Neutrophil (primary cell): ENCODE results near the gene RTL5.
A peak's percentile ranks its signal among the peaks of the same experiment; 100 is the strongest.

Experiments used
- H3K27ac ChIP-seq: fragments of 200-600 bp; sonication (generic); 2 replicates; pipeline ENCODE4 v1.5.1; 2016; ENCODE audit warnings: mild to moderate bottlenecking, moderate library complexity
- H3K27me3 ChIP-seq: fragments of 200-600 bp; sonication (generic); 2 replicates; pipeline ENCODE4 v1.6.0; 2016; ENCODE audit warnings: mild to moderate bottlenecking
- H3K36me3 ChIP-seq: fragments of 200-600 bp; sonication (generic); 2 replicates; pipeline ENCODE4 v1.5.1; 2017
- H3K4me1 ChIP-seq, 2 experiments: fragments of 200-600 bp in 1 of 2; sonication (generic) in 1 of 2; 1 replicate in 1 of 2; 2 replicates in 1 of 2; pipeline versions ENCODE4 v1.5.1 to v1.6.1; 2013 to 2016; ENCODE audit warnings: low read depth in 1 of 2, low read length in 1 of 2, mild to moderate bottlenecking in 1 of 2, moderate library complexity in 1 of 2; ENCODE audit not compliant: control insufficient read depth in 1 of 2, insufficient read depth in 1 of 2
- H3K4me3 ChIP-seq, 2 experiments: fragments of 200-600 bp in 1 of 2; sonication (generic) in 1 of 2; 1 replicate in 1 of 2; 2 replicates in 1 of 2; pipeline ENCODE4 v1.5.1; 2013 to 2016; ENCODE audit warnings: low read depth in 1 of 2, low read length in 1 of 2, mild to moderate bottlenecking in 1 of 2, moderate library complexity in 1 of 2
- H3K9me3 ChIP-seq: fragments of 200-600 bp; sonication (generic); 2 replicates; pipeline ENCODE4 v1.5.1; 2016
- CTCF ChIP-seq: fragments of 200-600 bp; sonication (generic); IDR thresholded peaks from 2 replicates; pipeline ENCODE4 v1.5.1; 2016; ENCODE audit warnings: antibody characterized with exemption

RTL5 gene

GRCh38 chrX:72142794-72143608 is 11.3 kb upstream of the RTL5 start:
- Histone ChIP-seq H3K4me3 (no peak overlapping the region), H3K27ac (peak overlapping the region; percentile 47), H3K4me1 (no peaks in the 10 kb centered on the region), H3K36me3 (peaks cover 79% of the 10 kb centered on the region), H3K27me3 (no peaks in the 10 kb centered on the region), H3K9me3 (no peaks in the 10 kb centered on the region)
- TF ChIP-seq CTCF: no peak

GRCh38 chrX:72142094-72142793 is 10.5 kb upstream of the RTL5 start:
- H3K27ac ChIP-seq: peak overlapping the region; percentile 47
- H3K36me3 ChIP-seq: peaks cover 86% of the 10 kb centered on the region
- no peaks in the 10 kb centered on the region for H3K9me3 ChIP-seq
- H3K4me3 ChIP-seq: no peak overlapping the region
- H3K27me3 ChIP-seq: no peaks in the 10 kb centered on the region
- H3K4me1 ChIP-seq: no peaks in the 10 kb centered on the region
- no peak for TF ChIP-seq CTCF

GRCh38 chrX:72141372-72142004 is 9.8 kb upstream of the RTL5 start:
- Histone ChIP-seq H3K4me3 (no peak overlapping the region), H3K4me1 (no peaks in the 10 kb centered on the region), H3K9me3 (no peaks in the 10 kb centered on the region), H3K36me3 (peaks cover 93% of the 10 kb centered on the region), H3K27me3 (no peaks in the 10 kb centered on the region), H3K27ac (peak overlapping the region; percentile 27)
- TF ChIP-seq CTCF: no peak

GRCh38 chrX:72139538-72139937 is 7.8 kb upstream of the RTL5 start:
- no peak overlapping the region for H3K27ac ChIP-seq
- H3K9me3 ChIP-seq: no peaks in the 10 kb centered on the region
- H3K4me3 ChIP-seq: no peak overlapping the region
- peaks cover 93% of the 10 kb centered on the region for H3K36me3 ChIP-seq
- TF ChIP-seq CTCF: no peak
- H3K4me1 ChIP-seq: no peaks in the 10 kb centered on the region
- H3K27me3 ChIP-seq: no peaks in the 10 kb centered on the region

- H3K36me3 ChIP-seq: peaks cover 93% of the 10 kb centered on the region
- H3K27ac ChIP-seq: no peak overlapping the region
- H3K4me3 ChIP-seq: no peak overlapping the region
- H3K4me1 ChIP-seq: no peaks in the 10 kb centered on the region
- H3K9me3 ChIP-seq: no peaks in the 10 kb centered on the region
- no peak for TF ChIP-seq CTCF
- no peaks in the 10 kb centered on the region for H3K27me3 ChIP-seq
These were observed 6.3 kb upstream of the RTL5 start for GRCh38 chrX:72137846-72138495.
